DOHH2 (cell line): Measurements from ENCODE around the gene ELF5.

Experiments
- H3F3A ChIP-seq: fragments of 200-600 bp; sonication (generic), shearing (Covaris generic); 2 replicates; pipeline ENCODE4 v1.6.0; 2016; ENCODE audit warnings: antibody characterized with exemption, mild to moderate bottlenecking; ENCODE audit not compliant: control insufficient read depth, insufficient read depth
- H3K27ac ChIP-seq: fragments of 200-600 bp; sonication (generic); 2 replicates; pipeline ENCODE4 v1.5.1; 2014; ENCODE audit warnings: low read depth, mild to moderate bottlenecking, low read length, moderate library complexity
- H3K27me3 ChIP-seq: fragments of 200-600 bp; sonication (generic); 2 replicates; pipeline ENCODE4 v1.6.1; 2014; ENCODE audit warnings: mild to moderate bottlenecking, low read length, mixed read lengths; ENCODE audit not compliant: control insufficient read depth
- H3K36me3 ChIP-seq: fragments of 200-600 bp; sonication (generic); 2 replicates; pipeline ENCODE4 v1.6.1; 2014; ENCODE audit warnings: mild to moderate bottlenecking, low read length, moderate library complexity, mixed read lengths; ENCODE audit not compliant: control insufficient read depth
- H3K4me1 ChIP-seq: fragments of 200-600 bp; sonication (generic); 2 replicates; pipeline ENCODE4 v1.6.1; 2014; ENCODE audit warnings: mild to moderate bottlenecking, low read length, mixed read lengths; ENCODE audit not compliant: control insufficient read depth
- H3K4me2 ChIP-seq: fragments of 200-600 bp; sonication (generic); 2 replicates; pipeline ENCODE4 v1.6.0; 2014; ENCODE audit warnings: mild to moderate bottlenecking, low read length, moderate library complexity
- H3K4me3 ChIP-seq: fragments of 200-600 bp; sonication (generic); 2 replicates; pipeline ENCODE4 v1.5.1; 2014; ENCODE audit warnings: mild to moderate bottlenecking, low read length, mixed read lengths
- H3K79me2 ChIP-seq: fragments of 200-600 bp; sonication (generic); 2 replicates; pipeline ENCODE4 v1.6.1; 2014; ENCODE audit warnings: mild to moderate bottlenecking, low read length, mixed read lengths; ENCODE audit not compliant: control insufficient read depth
- H3K9me2 ChIP-seq: fragments of 200-600 bp; sonication (generic); replicated peaks from 2 replicates; pipeline ENCODE4 v1.6.1; 2014; ENCODE audit warnings: mild to moderate bottlenecking, low read length, mixed read lengths; ENCODE audit not compliant: control insufficient read depth
- H3K9me3 ChIP-seq: fragments of 200-600 bp; sonication (generic); 2 replicates; pipeline ENCODE4 v1.6.1; 2014; ENCODE audit warnings: antibody characterized with exemption, low read length, mixed read lengths; ENCODE audit not compliant: control insufficient read depth, insufficient read depth
- H4K20me1 ChIP-seq: fragments of 200-600 bp; sonication (generic); 2 replicates; pipeline ENCODE4 v1.6.0; 2014; ENCODE audit warnings: low read depth, mild to moderate bottlenecking, antibody characterized with exemption, low read length, moderate library complexity; ENCODE audit not compliant: control insufficient read depth, insufficient read depth
- EZH2phosphoT487 ChIP-seq: fragments of 200-600 bp; sonication (generic); IDR thresholded peaks from 2 replicates; pipeline ENCODE4 v1.6.1; 2017; ENCODE audit warnings: borderline replicate concordance, mild to moderate bottlenecking, antibody characterized with exemption, low read length, moderate library complexity, mixed read lengths
- TF ChIP-seq, protein P1 (sequence below): fragments of 200-600 bp; sonication (generic); IDR thresholded peaks from one replicate; pipeline ENCODE4 v1.5.1; 2014; ENCODE audit warnings: antibody characterized with exemption, mild to moderate bottlenecking, low read depth, low read length; ENCODE audit not compliant: poor library complexity, severe bottlenecking

Gene ELF5

DNA sequence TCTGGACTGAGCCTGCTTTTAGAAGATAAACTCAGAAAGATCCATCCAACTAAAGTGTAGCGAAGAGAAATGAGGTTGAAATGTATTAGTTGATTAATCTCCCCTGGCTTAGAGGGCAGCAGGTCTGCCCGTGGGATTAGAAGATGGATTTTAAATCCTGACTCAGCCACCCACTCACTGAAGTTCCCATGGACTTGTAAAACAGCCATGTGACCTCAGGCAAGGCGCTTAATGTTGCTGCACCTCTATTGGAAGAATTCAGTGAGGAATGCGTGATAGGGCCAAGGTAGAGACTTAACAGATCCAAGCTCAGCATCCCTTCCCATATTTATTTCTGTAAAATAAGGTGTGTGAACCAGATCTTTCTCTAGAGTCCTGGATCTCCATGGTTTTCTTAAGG, 45.1 kb upstream of the ELF5 start:
- Histone ChIP-seq H3K36me3 (no peaks in the 10 kb centered on the region), H3K79me2 (no peaks in the 10 kb centered on the region), H4K20me1 (no peaks in the 10 kb centered on the region), H3K27me3 (no peaks in the 10 kb centered on the region), H3K4me1 (no peaks in the 10 kb centered on the region), H3K4me2 (no peak overlapping the region), H3K4me3 (no peak overlapping the region), H3F3A (no peaks in the 10 kb centered on the region), H3K9me3 (no peaks in the 10 kb centered on the region), H3K27ac (no peak overlapping the region), H3K9me2 (no peaks in the 10 kb centered on the region)
- TF ChIP-seq, protein P1, sequence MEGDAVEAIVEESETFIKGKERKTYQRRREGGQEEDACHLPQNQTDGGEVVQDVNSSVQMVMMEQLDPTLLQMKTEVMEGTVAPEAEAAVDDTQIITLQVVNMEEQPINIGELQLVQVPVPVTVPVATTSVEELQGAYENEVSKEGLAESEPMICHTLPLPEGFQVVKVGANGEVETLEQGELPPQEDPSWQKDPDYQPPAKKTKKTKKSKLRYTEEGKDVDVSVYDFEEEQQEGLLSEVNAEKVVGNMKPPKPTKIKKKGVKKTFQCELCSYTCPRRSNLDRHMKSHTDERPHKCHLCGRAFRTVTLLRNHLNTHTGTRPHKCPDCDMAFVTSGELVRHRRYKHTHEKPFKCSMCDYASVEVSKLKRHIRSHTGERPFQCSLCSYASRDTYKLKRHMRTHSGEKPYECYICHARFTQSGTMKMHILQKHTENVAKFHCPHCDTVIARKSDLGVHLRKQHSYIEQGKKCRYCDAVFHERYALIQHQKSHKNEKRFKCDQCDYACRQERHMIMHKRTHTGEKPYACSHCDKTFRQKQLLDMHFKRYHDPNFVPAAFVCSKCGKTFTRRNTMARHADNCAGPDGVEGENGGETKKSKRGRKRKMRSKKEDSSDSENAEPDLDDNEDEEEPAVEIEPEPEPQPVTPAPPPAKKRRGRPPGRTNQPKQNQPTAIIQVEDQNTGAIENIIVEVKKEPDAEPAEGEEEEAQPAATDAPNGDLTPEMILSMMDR, result no peak
- no peak for TF ChIP-seq EZH2phosphoT487

DNA sequence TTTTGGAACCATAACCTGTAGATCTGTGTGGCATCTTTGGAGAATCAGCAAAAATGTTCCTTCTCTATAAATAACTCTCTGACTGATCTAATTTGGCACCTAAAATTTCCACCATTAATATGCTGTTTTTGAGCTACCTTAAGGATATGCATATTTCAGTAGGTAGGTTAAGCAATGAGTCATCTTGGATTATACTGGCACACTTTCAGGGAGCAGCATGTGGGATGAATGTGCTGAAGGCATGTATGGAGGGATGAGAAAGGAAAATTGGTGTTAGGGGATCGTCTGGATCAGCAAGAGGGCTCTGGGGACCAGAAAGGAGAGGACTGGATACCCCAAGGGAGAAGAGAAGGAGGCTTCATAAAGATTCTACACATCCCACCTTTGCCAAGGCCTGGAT, 44.6 kb upstream of the ELF5 start:
- Histone ChIP-seq H3K27me3 (no peaks in the 10 kb centered on the region), H3K36me3 (no peaks in the 10 kb centered on the region), H3K4me2 (no peak overlapping the region), H3K4me1 (no peaks in the 10 kb centered on the region), H3K4me3 (no peak overlapping the region), H3K9me2 (no peaks in the 10 kb centered on the region), H3K9me3 (no peaks in the 10 kb centered on the region), H3K79me2 (no peaks in the 10 kb centered on the region), H3F3A (no peaks in the 10 kb centered on the region), H4K20me1 (no peaks in the 10 kb centered on the region), H3K27ac (no peak overlapping the region)
- TF ChIP-seq, protein P1, result no peak
- TF ChIP-seq EZH2phosphoT487, result no peak

DNA sequence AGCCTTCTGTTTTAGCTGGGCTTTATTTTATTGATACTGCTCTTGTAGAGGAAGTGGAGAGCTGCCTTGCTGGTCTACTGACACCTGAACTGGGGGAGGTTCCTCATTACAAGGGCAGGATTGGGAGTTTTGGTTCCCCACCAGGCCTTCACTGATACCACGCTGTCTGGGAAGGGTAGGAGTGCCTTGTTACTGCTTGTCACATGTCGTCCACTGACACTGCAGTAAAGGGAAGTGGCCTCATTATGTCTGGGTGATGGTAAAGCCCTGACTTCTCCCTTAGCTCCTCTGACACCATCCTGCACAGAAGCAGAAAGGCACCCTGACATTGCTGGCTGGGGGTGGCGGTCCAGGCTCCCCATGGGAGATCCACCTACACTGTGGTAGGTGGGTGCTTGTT, 38.7 kb upstream of the ELF5 start:
- H3K9me3 ChIP-seq, result no peaks in the 10 kb centered on the region
- H3K9me2 ChIP-seq, result no peaks in the 10 kb centered on the region
- no peak for TF ChIP-seq EZH2phosphoT487
- TF ChIP-seq, protein P1, result no peak
- H3K27ac ChIP-seq, result no peak overlapping the region
- no peak overlapping the region for H3K4me2 ChIP-seq
- H4K20me1 ChIP-seq, result no peaks in the 10 kb centered on the region
- no peak overlapping the region for H3K4me3 ChIP-seq
- H3F3A ChIP-seq, result no peaks in the 10 kb centered on the region
- no peaks in the 10 kb centered on the region for H3K27me3 ChIP-seq
- no peaks in the 10 kb centered on the region for H3K36me3 ChIP-seq
- H3K4me1 ChIP-seq, result no peaks in the 10 kb centered on the region
- no peaks in the 10 kb centered on the region for H3K79me2 ChIP-seq

DNA sequence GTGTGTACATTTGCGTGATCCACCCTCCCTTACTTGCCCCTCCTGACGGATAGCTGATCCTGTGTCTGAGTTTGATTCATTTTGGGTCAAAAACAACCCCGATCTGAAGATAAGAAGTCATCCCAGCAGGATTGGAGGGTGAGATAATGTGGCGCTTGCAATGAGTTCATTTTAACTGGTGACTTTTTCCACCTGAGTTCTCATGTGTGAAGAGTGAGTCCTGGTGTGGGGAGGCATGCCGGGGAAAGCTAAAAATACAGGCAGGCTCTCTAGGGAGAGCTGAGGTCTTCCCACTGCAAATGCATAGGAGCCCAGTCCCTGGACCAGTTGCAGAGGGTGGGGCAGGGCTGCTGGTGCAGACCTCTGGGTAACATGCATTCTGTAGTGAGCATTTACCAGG, 35.7 kb upstream of the ELF5 start:
- Histone ChIP-seq H4K20me1 (no peaks in the 10 kb centered on the region), H3K4me2 (no peak overlapping the region), H3K36me3 (no peaks in the 10 kb centered on the region), H3F3A (no peaks in the 10 kb centered on the region), H3K79me2 (no peaks in the 10 kb centered on the region), H3K27me3 (no peaks in the 10 kb centered on the region; the same call in 1 of the 2 replicates), H3K4me3 (no peak overlapping the region), H3K27ac (no peak overlapping the region), H3K4me1 (no peaks in the 10 kb centered on the region), H3K9me3 (no peaks in the 10 kb centered on the region), H3K9me2 (no peaks in the 10 kb centered on the region)
- no peak for TF ChIP-seq EZH2phosphoT487
